ENCODE data around the gene TOMM20. TPM values are rescaled to one million over a fixed set of nuclear protein-coding genes. Genes with fewer than 3 reads are reported as not detected.
"Not testable (repeated sequence)": the region's sequence is repeated elsewhere in the genome, so short reads cannot be mapped to it uniquely, and the experiment has no call there.

TOMM20 gene
- total RNA-seq, 2 experiments from 2014 or later, result 155 to 159 TPM

- DNase-seq; H3K27me3 Mint-ChIP-seq; H3K27ac Mint-ChIP-seq; H3K36me3 Mint-ChIP-seq (ENCODE audit: low read depth); H3K4me1 Mint-ChIP-seq (ENCODE audit: low read depth); H3K9me3 Mint-ChIP-seq; H3K4me3 Mint-ChIP-seq; intact Hi-C loops (cut with micrococcal nuclease); ATAC-seq: not testable (repeated sequence)
- ChIA-PET CTCF (interaction anchor here (0.8 to 2.3 kb wide), 5 partner anchors 8 to 592 kb away, joined by 3 to 11 read pairs (median 3); no protein-coding TSS in a partner anchor), POLR2A (interaction anchor here (0.7 to 1.1 kb wide), 3 partner anchors 122 to 559 kb away, joined by 3 to 4 read pairs (median 4); no protein-coding TSS in a partner anchor)
Measured at GRCh38 chr1:235091319-235092044, 37.2 kb downstream of the TOMM20 start.

- ATAC-seq (no peak), DNase-seq (no peak)
- ChIA-PET CTCF (interaction anchor here (1.1 to 2.3 kb wide), 5 partner anchors 10 to 591 kb away, joined by 3 to 11 read pairs (median 4); no protein-coding TSS in a partner anchor), POLR2A (interaction anchor here (0.6 to 1.1 kb wide), 3 partner anchors 339 to 558 kb away, joined by 3 to 4 read pairs (median 4); no protein-coding TSS in a partner anchor)
- Mint-ChIP-seq H3K27me3 (peaks cover 3% of the 10 kb centered on the region), H3K9me3 (no peaks in the 10 kb centered on the region), H3K4me1 (ENCODE audit: low read depth) (peaks cover 8% of the 10 kb centered on the region), H3K36me3 (ENCODE audit: low read depth) (no peaks in the 10 kb centered on the region), H3K27ac (no peak overlapping the region), H3K4me3 (no peak overlapping the region)
- no peak for TF ChIP-seq CTCF (IDR thresholded peaks at IDR 0.05)
- intact Hi-C loops (cut with micrococcal nuclease), result no loop called here
Measured at GRCh38 chr1:235090406-235091069, 38.1 kb downstream of the TOMM20 start.

- DNase-seq (no peak), ATAC-seq (no peak)
- H3K4me3 Mint-ChIP-seq, result no peak overlapping the region
- H3K36me3 Mint-ChIP-seq (ENCODE audit: low read depth), result no peaks in the 10 kb centered on the region
- no peak for TF ChIP-seq CTCF (IDR thresholded peaks at IDR 0.05)
- ChIA-PET CTCF (interaction anchor here (0.6 to 1.4 kb wide), 4 partner anchors 12 to 589 kb away, joined by 3 to 4 read pairs (median 3); no protein-coding TSS in a partner anchor), POLR2A (interaction anchor here (1.0 kb wide), 1 partner anchor 77 kb away, joined by 3 read pairs; no protein-coding TSS in a partner anchor)
- H3K27ac Mint-ChIP-seq, result no peak overlapping the region
- H3K9me3 Mint-ChIP-seq, result no peaks in the 10 kb centered on the region
- H3K4me1 Mint-ChIP-seq (ENCODE audit: low read depth), result peaks cover 8% of the 10 kb centered on the region
- H3K27me3 Mint-ChIP-seq, result peaks cover 3% of the 10 kb centered on the region
- intact Hi-C loops (cut with micrococcal nuclease), result no loop called here
Measured at GRCh38 chr1:235088907-235089306, 39.7 kb downstream of the TOMM20 start.

- intact Hi-C loops (cut with micrococcal nuclease), result no loop called here
- ATAC-seq (no peak), DNase-seq (no peak)
- POLR2A ChIA-PET, result interaction anchor here (1.0 kb wide), 1 partner anchor 77 kb away, joined by 3 read pairs; no protein-coding TSS in a partner anchor
- H3K4me3 Mint-ChIP-seq, result no peak overlapping the region
- no peak for TF ChIP-seq CTCF (IDR thresholded peaks at IDR 0.05)
- H3K4me1 Mint-ChIP-seq (ENCODE audit: low read depth), result peaks cover 8% of the 10 kb centered on the region
- no peak overlapping the region for H3K27ac Mint-ChIP-seq
- peaks cover 3% of the 10 kb centered on the region for H3K27me3 Mint-ChIP-seq
- CTCF ChIA-PET, result interaction anchor here (0.6 to 1.4 kb wide), 4 partner anchors 12 to 589 kb away, joined by 3 to 4 read pairs (median 3); no protein-coding TSS in a partner anchor
- H3K36me3 Mint-ChIP-seq (ENCODE audit: low read depth), result no peaks in the 10 kb centered on the region
- no peaks in the 10 kb centered on the region for H3K9me3 Mint-ChIP-seq
Measured at GRCh38 chr1:235088430-235088829, 40.2 kb downstream of the TOMM20 start.

GRCh38 chr1:235087906-235088305, 40.7 kb downstream of the TOMM20 start:
- ATAC-seq (no peak), DNase-seq (no peak)
- Mint-ChIP-seq H3K27me3 (peaks cover 3% of the 10 kb centered on the region), H3K4me1 (ENCODE audit: low read depth) (peaks cover 13% of the 10 kb centered on the region), H3K4me3 (no peak overlapping the region), H3K27ac (no peak overlapping the region), H3K36me3 (ENCODE audit: low read depth) (no peaks in the 10 kb centered on the region), H3K9me3 (no peaks in the 10 kb centered on the region)
- CTCF ChIA-PET, result interaction anchor here (0.6 to 1.4 kb wide), 2 partner anchors 18 to 588 kb away, joined by 3 read pairs; no protein-coding TSS in a partner anchor
- intact Hi-C loops (cut with micrococcal nuclease), result no loop called here
- POLR2A ChIA-PET, result interaction anchor here (1.0 kb wide), 1 partner anchor 76 kb away, joined by 3 read pairs; no protein-coding TSS in a partner anchor
- no peak for TF ChIP-seq CTCF (IDR thresholded peaks at IDR 0.05)

- H3K9me3 Mint-ChIP-seq; H3K4me3 Mint-ChIP-seq; intact Hi-C loops (cut with micrococcal nuclease); H3K27ac Mint-ChIP-seq; H3K27me3 Mint-ChIP-seq; DNase-seq; H3K36me3 Mint-ChIP-seq (ENCODE audit: low read depth); ATAC-seq: not testable (repeated sequence)
- POLR2A ChIA-PET, result interaction anchor here (1.0 kb wide), 1 partner anchor 102 kb away, joined by 3 read pairs; no protein-coding TSS in a partner anchor
- CTCF ChIA-PET, result interaction anchor here (1.1 kb wide), 1 partner anchor 586 kb away, joined by 5 read pairs; no protein-coding TSS in a partner anchor
- H3K4me1 Mint-ChIP-seq (ENCODE audit: low read depth), result peaks cover 18% of the 10 kb centered on the region
Measured at GRCh38 chr1:235085411-235086117, 43.1 kb downstream of the TOMM20 start.

GRCh38 chr1:235080788-235081187, 47.8 kb downstream of the TOMM20 start:
- CTCF ChIA-PET, result interaction anchor here (2.0 kb wide), 1 partner anchor 581 kb away, joined by 10 read pairs; no protein-coding TSS in a partner anchor
- not testable (repeated sequence) for H3K27me3 Mint-ChIP-seq, H3K9me3 Mint-ChIP-seq

More at GRCh38 chr1:235080788-235081187, 47.8 kb downstream of the TOMM20 start:
- H3K4me1 Mint-ChIP-seq (ENCODE audit: low read depth), result peaks cover 27% of the 10 kb centered on the region
- ATAC-seq; H3K4me3 Mint-ChIP-seq; H3K36me3 Mint-ChIP-seq (ENCODE audit: low read depth); DNase-seq; POLR2A ChIA-PET; H3K27ac Mint-ChIP-seq: not testable (repeated sequence)
- intact Hi-C loops (cut with micrococcal nuclease), result loop anchor here (5.0 kb wide), 1 partner anchor 238 kb away; no protein-coding TSS in a partner anchor

Measured in activated CD8-positive, alpha-beta T cell treated with anti-CD3 and anti-CD28 coated beads for 36 hours (primary cell).